CD4-positive, alpha-beta T cell treated with Interferon gamma for 1 hour (primary cell): ENCODE data around the gene TIPARP.
"Not testable (repeated sequence)": the region's sequence is repeated elsewhere in the genome, so short reads cannot be mapped to it uniquely, and the experiment has no call there.

Source experiments
- DNase-seq: peaks from one replicate; pipeline ENCODE4 v3.0.0-alpha.2; 2020

The TIPARP gene

GRCh38 chr3:156720826-156721225, 46.4 kb downstream of the TIPARP start:
- no peak for DNase-seq

GRCh38 chr3:156721687-156722618, 47.6 kb downstream of the TIPARP start:
- DNase-seq = no peak

DNA sequence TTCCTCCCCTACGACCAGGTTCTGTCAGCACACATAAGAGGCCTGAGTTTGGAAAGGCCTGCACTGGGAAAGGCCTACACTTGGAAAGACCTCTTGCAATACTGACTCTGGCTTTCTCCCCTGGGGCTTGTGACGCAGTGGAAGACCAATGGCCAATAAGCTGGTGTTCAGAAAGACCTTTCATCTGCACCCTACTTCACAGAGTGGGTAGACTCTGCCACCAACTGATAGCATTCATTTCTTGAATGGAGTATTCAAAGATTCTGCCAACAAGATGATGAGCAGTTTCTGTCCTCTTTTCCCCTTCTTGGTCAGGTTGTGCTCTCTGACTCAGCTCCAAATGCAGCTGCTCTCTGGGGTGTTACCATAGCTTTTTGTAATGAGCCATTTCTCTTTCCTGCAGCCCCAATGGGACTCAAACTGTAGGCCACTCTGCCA, 48.8 kb downstream of the TIPARP start:
- no peak for DNase-seq

- no peak for DNase-seq
These were observed 51.3 kb downstream of the TIPARP start for GRCh38 chr3:156725682-156726081.

GRCh38 chr3:156726456-156726855, 52.1 kb downstream of the TIPARP start:
- no peak for DNase-seq

GRCh38 chr3:156727519-156728205, 53.3 kb downstream of the TIPARP start:
- no peak for DNase-seq

GRCh38 chr3:156728267-156728985, 54.0 kb downstream of the TIPARP start:
- DNase-seq = no peak

GRCh38 chr3:156729460-156730179, 55.2 kb downstream of the TIPARP start:
- no peak for DNase-seq

- no peak for DNase-seq
These were observed 57.4 kb downstream of the TIPARP start for GRCh38 chr3:156731813-156732212.

GRCh38 chr3:156732261-156732660, 57.9 kb downstream of the TIPARP start:
- no peak for DNase-seq

DNA sequence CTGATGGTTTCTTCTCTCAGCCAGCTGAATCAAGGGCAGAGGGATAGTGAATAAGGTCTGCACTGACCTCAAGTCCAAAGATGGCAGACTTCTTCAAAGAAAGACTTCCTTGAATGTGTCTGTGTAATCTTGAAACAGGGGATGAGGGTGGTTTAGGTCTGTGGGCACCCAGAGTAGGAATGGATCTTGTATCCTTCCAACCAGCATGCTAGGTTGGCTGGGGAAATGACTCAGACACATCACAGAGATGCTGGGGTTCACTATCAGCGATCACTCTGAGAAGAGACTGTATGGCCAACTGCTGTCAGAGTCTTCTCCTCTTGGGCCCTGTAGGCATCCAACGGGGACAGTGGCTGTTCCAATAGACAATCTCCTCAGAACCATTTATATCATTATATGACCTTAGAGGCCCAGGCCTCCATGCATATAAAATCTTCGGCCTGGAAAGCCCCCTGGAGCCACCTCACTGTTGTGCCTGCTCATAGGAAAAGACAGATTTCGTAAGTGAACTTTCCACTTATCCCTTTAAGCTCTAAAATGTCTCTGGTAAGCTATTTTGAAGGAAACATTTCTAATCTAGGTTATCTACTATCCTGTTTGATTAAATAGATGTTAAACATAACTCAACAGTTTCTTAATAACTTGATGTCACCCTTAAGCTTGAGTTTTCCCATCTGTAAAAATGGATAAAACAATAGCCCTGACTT, 58.5 kb downstream of the TIPARP start:
- no peak for DNase-seq

- DNase-seq = not testable (repeated sequence)
These were observed 60.3 kb downstream of the TIPARP start for GRCh38 chr3:156734661-156735060.

DNA sequence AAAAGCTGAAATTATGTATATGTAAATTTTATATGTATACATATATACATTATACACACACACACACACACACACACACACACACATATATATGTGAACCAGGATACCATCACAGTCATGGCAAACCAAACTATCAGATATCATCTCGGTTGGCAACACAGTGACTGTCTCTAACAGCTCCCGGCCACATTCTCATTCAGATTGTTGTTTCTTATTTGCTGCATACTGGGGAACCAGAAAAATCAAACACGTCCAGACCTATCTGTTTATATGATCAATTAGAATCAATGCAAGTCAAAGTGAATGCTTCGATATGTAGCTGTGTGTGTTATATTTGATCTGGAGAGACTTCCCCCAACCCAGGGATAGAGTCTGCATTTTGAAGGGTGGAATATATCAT, 61.1 kb downstream of the TIPARP start:
- no peak for DNase-seq

- DNase-seq = not testable (repeated sequence)
These were observed 62.7 kb downstream of the TIPARP start for GRCh38 chr3:156737049-156737448.

DNA sequence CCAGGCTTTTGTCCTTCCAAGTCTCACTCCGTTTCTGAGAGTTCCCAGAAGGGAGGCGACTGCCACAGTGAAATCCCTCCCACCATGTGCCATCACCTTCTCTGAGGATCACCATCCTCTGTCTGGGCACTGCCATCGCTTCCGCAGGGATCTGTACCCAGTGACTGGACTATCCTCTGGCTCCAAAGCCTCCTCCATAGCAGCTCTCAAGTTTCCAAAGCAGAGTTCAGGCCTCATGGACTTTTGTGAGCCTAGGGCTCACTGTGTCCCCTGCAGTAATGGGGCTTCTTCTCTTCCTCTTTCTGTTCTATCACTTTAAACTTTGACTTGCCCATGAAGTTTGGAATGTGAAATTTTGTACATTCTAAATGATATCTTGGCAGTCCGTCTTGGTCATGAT, 63.9 kb downstream of the TIPARP start:
- DNase-seq = no peak

GRCh38 chr3:156739976-156740375, 65.6 kb downstream of the TIPARP start:
- DNase-seq = no peak

- not testable (repeated sequence) for DNase-seq
These were observed 66.2 kb downstream of the TIPARP start for GRCh38 chr3:156740581-156740980.

GRCh38 chr3:156741935-156742334, 67.5 kb downstream of the TIPARP start:
- no peak for DNase-seq

DNA sequence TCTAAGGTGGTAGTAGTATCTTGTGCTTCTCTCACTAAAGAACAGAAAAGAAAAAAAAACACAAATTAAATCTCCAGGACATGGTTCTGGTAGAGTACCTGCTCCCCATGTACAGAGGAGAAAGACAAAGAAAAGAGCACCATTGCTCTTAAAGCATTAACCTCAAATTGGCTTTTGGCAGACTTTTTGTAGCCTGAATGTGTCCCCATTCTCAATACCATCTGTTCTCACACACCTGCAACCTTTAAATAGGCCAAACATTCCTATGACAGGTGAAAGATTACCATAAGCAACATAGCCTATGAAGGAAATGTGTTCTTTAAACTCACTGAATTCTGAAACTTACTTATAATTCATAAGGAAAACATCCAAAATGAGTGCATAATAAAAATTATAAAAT, 68.0 kb downstream of the TIPARP start:
- DNase-seq = no peak

DNA sequence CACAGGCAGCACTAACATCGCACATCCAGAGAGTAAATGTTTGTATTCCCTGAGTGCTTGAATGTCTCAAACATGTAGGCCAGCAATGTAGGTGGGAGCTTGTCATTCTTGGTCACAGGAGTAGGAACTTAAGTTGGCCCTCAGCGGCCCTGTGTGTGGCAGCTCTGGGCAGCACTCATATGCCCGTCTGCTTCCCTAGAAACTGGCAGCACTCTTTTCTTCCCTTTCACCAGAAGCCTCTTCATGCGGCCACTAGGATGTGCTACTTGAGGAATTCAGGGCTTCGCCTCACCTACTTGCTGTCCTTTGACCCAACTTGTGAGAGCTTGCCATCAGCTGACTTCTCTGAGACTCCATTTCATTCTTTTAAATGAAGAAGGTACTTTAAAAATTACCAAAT, 69.5 kb downstream of the TIPARP start:
- no peak for DNase-seq

- no peak for DNase-seq
These were observed 70.2 kb downstream of the TIPARP start for GRCh38 chr3:156744631-156745030.

DNA sequence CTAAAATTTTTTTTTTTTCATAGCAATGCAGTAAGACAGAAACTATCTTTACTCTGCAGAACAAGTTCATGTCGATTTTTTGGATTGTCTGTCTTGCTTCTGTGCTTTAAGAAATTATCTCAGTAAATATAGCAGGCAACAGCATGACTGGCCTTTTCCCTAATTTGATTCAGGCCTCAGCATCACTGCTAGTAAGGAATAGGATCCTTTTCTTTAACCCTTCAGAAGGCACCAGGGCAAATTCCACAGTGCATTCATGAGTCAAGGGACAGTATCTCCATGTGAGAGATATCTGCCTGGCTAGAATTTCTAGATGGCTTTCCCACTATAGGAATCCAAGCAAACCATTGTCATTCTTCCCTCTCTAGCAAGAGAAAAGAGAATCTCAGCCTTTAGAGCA, 71.4 kb downstream of the TIPARP start:
- DNase-seq = no peak
